Natural killer cell (primary cell): ENCODE results near the gene CDC16. TPM values are rescaled to one million over a fixed set of nuclear protein-coding genes. Genes with fewer than 3 reads are reported as not detected.

Experiments used
- ATAC-seq, 3 donors: fragments of 150-1000 bp in 2 of 3; fragments of 200-7000 bp in 1 of 3; cut with Tn5 transposase; 1 replicate in 1 of 3; 2 replicates in 2 of 3; pipeline ENCODE4 v1.10.0; 2021; ENCODE audit warnings: mild to moderate bottlenecking in 2 of 3, moderate library complexity in 2 of 3
- DNase-seq, 2 donors: peaks; one replicate each; pipeline versions ENCODE4 v3.0.0 to v3.0.0-alpha.2; 2013 to 2021; ENCODE audit warnings: mixed read lengths in 1 of 2
- H3K27ac ChIP-seq: one replicate; pipeline ENCODE4 v1.5.1; 2013; ENCODE audit warnings: mild to moderate bottlenecking, low read length
- H3K27me3 ChIP-seq: one replicate; pipeline ENCODE4 v1.6.1; 2013; ENCODE audit warnings: low read length; ENCODE audit not compliant: control insufficient read depth, insufficient read depth
- H3K36me3 ChIP-seq: one replicate; pipeline ENCODE4 v1.6.1; 2013; ENCODE audit warnings: low read length; ENCODE audit not compliant: control insufficient read depth, insufficient read depth
- H3K4me1 ChIP-seq: one replicate; pipeline ENCODE4 v1.6.1; 2013; ENCODE audit warnings: low read length; ENCODE audit not compliant: control insufficient read depth, insufficient read depth
- H3K4me3 ChIP-seq: one replicate; pipeline ENCODE4 v1.5.1; 2013; ENCODE audit warnings: low read length
- H3K9me3 ChIP-seq: one replicate; pipeline ENCODE4 v1.6.1; 2013; ENCODE audit warnings: low read length; ENCODE audit not compliant: control insufficient read depth, insufficient read depth
- H3K27ac Mint-ChIP-seq, 2 donors: one replicate each; pipeline ENCODE4 v1.8.0; 2022; ENCODE audit warnings: mild to moderate bottlenecking in 2 of 2, mixed read lengths in 2 of 2, moderate library complexity in 1 of 2
- H3K27me3 Mint-ChIP-seq, 2 donors: one replicate each; pipeline ENCODE4 v1.8.0; 2022; ENCODE audit warnings: low read depth in 2 of 2, mixed read lengths in 2 of 2
- H3K36me3 Mint-ChIP-seq: one replicate; pipeline ENCODE4 v1.8.0; 2022; ENCODE audit warnings: mixed read lengths
- H3K4me1 Mint-ChIP-seq, 2 donors: one replicate each; pipeline ENCODE4 v1.8.0; 2022; ENCODE audit warnings: mixed read lengths in 2 of 2
- H3K4me3 Mint-ChIP-seq: one replicate; pipeline ENCODE4 v1.8.0; 2022; ENCODE audit warnings: mild to moderate bottlenecking, moderate library complexity, mixed read lengths
- H3K9me3 Mint-ChIP-seq, 2 donors: one replicate each; pipeline ENCODE4 v1.8.0; 2022; ENCODE audit warnings: mixed read lengths in 2 of 2
- CTCF ChIP-seq: fragments of 200-600 bp; IDR thresholded peaks from one replicate; pipeline ENCODE4 v1.8.0; 2022; ENCODE audit warnings: antibody characterized with exemption
- WGBS: methylation state at CpG from one replicate; pipeline ENCODE4 v1.1.7; 2013; ENCODE audit warnings: missing lambda C conversion rate; ENCODE audit not compliant: insufficient coverage; 5-methylcytosine and 5-hydroxymethylcytosine counted together
- intact Hi-C: fragments of 100-400 bp; cut with micrococcal nuclease; formaldehyde crosslinking; loops from one replicate; pipeline ENCODE4 v1.14.2; 2022
- total RNA-seq, 4 donors: library from RNA; stranded (reverse); fragments of 120-200 nt in 1 of 4; gene quantifications; one replicate each; pipeline versions ENCODE4 v1.2.3 to v1.2.4, GENCODE V29; 2013 to 2022

Gene CDC16
- total RNA-seq, 3 donors from 2014 or later (not counting 1 experiment from before 2014, with no cell fraction given), result 61.4 to 75.9 (median 70.7) TPM

- H3K4me3 Mint-ChIP-seq, result no peak overlapping the region
- Histone ChIP-seq H3K9me3 (no peaks in the 10 kb centered on the region), H3K4me3 (no peak overlapping the region), H3K4me1 (peaks cover 5% of the 10 kb centered on the region), H3K27me3 (no peaks in the 10 kb centered on the region), H3K27ac (no peak overlapping the region), H3K36me3 (peaks cover 29% of the 10 kb centered on the region)
- ATAC-seq (no peak), DNase-seq (no peak)
- H3K9me3 Mint-ChIP-seq, result no peaks in the 10 kb centered on the region
- no peak for TF ChIP-seq CTCF
- H3K27me3 Mint-ChIP-seq, result no peaks in the 10 kb centered on the region
- H3K36me3 Mint-ChIP-seq, result peaks cover 11% of the 10 kb centered on the region
- WGBS, result 83% methylated on average over 3 of the region's 7 CpGs
- intact Hi-C loops, result no loop called here
- H3K27ac Mint-ChIP-seq, result no peak overlapping the region
- H3K4me1 Mint-ChIP-seq, result peaks cover 33 to 44% of the 10 kb centered on the region in 2 donors
Observed at GRCh38 chr13:114275304-114275703, 40.6 kb downstream of the CDC16 start.

GRCh38 chr13:114279146-114279545 lies 44.4 kb downstream of the CDC16 start:
- H3K27ac Mint-ChIP-seq, result peak overlapping the region in 1 of 2 donors; percentile 95
- H3K36me3 Mint-ChIP-seq, result no peaks in the 10 kb centered on the region
- H3K27ac ChIP-seq, result no peak overlapping the region
- H3K9me3 ChIP-seq, result no peaks in the 10 kb centered on the region
- ATAC-seq (no peak), DNase-seq (peak in 1 of 2 donors; percentile 8)
- H3K4me3 Mint-ChIP-seq, result peak overlapping the region; percentile 25
- no peaks in the 10 kb centered on the region for H3K27me3 ChIP-seq
- H3K9me3 Mint-ChIP-seq, result no peaks in the 10 kb centered on the region
- peaks cover 15% of the 10 kb centered on the region for H3K36me3 ChIP-seq
- intact Hi-C loops, result no loop called here
- no peak for TF ChIP-seq CTCF
- H3K4me1 Mint-ChIP-seq, result peaks cover 42 to 48% of the 10 kb centered on the region in 2 donors
- no peak overlapping the region for H3K4me3 ChIP-seq
- H3K4me1 ChIP-seq, result peaks cover 22% of the 10 kb centered on the region
- WGBS, result 91% methylated on average over 4 of the region's 4 CpGs
- no peaks in the 10 kb centered on the region for H3K27me3 Mint-ChIP-seq

DNA sequence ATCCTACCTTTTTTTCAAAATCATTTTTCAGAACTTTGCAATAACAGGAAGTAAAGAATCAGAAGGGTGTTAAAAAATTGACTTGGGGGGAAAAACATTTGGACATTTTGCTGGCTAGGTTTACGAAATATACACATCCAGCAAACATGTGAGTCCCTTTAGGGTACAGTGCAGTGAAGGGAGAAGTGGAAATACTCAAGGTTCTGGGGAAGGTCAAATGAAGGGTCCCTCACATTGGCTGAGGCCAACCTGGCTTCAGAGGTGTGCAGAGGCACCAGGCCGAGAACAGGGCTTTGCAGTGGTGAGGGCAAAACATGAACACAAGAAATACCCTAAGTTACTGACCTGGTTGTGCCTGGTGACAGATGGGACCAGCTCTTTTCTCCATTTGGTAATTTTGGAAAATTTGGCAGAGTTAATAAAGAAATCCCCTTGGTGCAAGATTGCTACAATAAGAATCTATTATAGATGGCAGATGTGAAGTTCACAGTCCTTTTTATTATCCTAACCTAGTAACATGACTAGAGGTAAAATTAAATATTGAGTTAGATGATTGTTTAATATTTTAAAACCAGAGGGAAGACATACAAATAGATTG lies 45.2 kb downstream of the CDC16 start:
- 75% methylated on average over 2 of the region's 2 CpGs for whole genome bisulfite sequencing
- DNase-seq, result peak in 1 of 2 donors; percentile 23
- intact Hi-C loops, result loop anchor here (1.0 kb wide), 2 partner anchors 12 to 17 kb away; no protein-coding TSS in a partner anchor
- Histone ChIP-seq H3K4me1 (peaks cover 22% of the 10 kb centered on the region), H3K27me3 (no peaks in the 10 kb centered on the region), H3K4me3 (no peak overlapping the region), H3K9me3 (no peaks in the 10 kb centered on the region), H3K36me3 (peaks cover 15% of the 10 kb centered on the region), H3K27ac (peak overlapping the region; percentile 91)
- peak overlapping the region; percentile 89 for H3K4me3 Mint-ChIP-seq
- H3K9me3 Mint-ChIP-seq, result no peaks in the 10 kb centered on the region
- H3K27ac Mint-ChIP-seq, result peak overlapping the region; percentile 89 to 95
- no peaks in the 10 kb centered on the region for H3K36me3 Mint-ChIP-seq
- H3K27me3 Mint-ChIP-seq, result no peaks in the 10 kb centered on the region
- H3K4me1 Mint-ChIP-seq, result peaks cover 40 to 46% of the 10 kb centered on the region in 2 donors
- ATAC-seq, result no peak
- TF ChIP-seq CTCF, result no peak
